ENCODE results near the gene POLR2I.
A peak's percentile ranks its signal among the peaks of the same experiment; 100 is the strongest.
"Not testable (repeated sequence)": the region's sequence is repeated elsewhere in the genome, so short reads cannot be mapped to it uniquely, and the experiment has no call there.

The POLR2I gene

DNA sequence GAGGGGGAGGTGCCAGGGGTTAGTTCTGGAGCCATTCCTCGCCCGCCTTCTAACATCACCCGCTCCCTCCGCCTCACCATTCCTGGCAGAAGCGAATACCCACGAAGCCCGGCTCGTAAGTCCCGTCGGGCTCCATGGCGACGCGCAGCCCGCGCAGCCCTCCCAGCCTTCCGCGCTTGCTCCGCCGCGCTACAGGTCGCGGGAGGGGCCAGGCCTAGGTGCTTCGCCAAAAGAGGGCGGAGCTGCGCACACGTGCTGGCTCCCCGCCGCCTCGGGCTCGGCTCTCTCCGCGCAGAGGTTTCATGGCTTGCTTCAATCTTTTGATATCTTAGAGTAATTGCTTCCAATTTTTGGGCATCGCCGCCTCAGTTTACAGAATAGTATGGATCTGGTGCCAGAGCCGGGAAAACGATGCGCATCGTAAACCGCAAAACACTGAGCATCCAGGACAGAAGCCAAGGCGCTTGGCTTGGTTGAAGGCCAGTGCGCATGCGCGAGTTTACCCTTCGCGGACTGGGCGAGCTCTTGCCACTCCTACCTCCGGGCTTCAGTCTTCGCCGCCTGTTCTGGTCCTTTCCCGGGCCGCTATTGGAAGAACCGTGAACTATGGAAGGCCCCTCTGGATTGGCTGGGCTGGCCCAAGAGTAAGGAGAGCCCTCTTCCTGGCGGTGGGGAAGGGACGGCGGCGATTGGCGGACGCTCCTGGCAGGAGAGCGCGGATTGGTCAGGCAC, at the start of gene POLR2I:
Gene POLR2I (minus strand): TSS at position 155 of the 732 bp plus-strand sequence. CDS start 19 bp downstream, at position 136.
- DNase-seq, result peak; percentile 100

DNA sequence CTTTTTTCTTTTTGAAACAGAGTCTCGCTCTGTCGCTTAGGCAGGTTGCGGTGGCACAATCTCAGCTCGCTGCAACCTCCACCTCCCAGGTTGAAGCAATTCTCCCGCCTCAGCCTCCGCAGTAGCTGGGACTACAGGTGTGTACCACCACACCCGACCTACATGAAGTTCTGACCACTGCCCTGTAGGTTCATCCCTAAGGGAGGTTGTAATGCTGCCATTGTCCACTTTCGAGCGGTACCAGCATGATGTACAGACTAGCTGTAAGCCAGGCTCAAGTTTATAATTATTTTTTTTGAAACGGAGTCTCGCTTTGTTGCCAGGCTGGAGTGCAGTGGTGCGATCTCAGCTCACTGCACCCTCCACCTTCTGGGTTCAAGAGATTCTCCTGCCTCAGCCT, 49.1 kb upstream of the POLR2I start:
- no peak for DNase-seq

DNA sequence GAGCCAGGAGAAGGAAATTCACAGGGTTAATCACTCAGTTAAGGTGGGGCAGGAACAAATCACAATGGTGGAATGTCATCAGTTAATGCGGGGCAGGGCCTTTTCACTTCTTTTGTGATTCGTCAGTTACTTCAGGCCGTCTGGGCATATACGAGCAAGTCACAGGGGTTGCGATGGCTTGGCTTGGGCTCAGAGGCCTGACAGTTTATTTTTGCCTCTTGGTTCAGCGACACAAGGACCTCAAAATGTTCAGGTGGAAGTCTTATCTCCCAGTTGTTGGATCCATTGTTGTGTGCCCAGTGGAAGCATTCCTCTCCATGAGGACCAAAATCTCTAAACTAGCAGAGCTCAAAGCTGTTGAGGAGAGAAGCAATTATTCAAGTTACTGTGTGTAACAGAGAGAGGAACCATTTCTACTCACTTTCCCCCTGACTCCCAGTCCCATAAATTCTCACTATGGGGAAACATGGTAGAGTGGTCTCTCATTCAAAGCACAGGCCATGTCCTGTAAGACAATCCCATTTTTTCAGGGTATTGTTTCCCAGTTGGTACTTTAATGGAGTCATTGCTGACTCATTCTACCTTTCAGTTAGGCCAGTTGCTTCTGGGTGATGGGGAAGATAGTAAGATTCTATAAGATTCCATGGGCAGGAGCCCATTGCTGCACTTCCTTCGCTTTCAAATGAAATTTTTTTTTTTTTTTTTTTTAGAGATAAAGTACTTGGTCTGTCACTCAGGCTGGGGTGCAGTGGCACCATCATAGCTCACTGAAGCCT, 46.3 kb upstream of the POLR2I start:
- DNase-seq, result no peak

DNA sequence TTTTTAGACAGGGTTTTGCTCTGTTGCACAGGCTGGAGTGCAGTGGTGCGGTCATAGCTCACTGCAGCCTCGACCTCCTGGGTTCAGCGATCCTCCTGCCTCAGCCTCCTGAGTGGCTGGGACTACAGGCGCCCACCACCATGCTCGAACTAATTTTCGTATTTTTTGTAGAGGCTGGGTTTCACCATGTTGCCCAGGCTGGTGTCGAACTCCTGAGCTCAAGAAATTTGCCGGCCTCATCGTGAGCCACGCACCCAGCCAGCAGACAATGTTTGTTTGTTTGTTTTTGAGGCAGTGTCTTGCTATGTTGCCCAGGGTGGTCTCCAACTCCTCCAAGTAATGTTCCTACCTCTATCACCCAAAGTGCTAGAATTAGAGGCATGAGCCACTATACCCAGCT, 38.5 kb upstream of the POLR2I start:
- no peak for DNase-seq

DNA sequence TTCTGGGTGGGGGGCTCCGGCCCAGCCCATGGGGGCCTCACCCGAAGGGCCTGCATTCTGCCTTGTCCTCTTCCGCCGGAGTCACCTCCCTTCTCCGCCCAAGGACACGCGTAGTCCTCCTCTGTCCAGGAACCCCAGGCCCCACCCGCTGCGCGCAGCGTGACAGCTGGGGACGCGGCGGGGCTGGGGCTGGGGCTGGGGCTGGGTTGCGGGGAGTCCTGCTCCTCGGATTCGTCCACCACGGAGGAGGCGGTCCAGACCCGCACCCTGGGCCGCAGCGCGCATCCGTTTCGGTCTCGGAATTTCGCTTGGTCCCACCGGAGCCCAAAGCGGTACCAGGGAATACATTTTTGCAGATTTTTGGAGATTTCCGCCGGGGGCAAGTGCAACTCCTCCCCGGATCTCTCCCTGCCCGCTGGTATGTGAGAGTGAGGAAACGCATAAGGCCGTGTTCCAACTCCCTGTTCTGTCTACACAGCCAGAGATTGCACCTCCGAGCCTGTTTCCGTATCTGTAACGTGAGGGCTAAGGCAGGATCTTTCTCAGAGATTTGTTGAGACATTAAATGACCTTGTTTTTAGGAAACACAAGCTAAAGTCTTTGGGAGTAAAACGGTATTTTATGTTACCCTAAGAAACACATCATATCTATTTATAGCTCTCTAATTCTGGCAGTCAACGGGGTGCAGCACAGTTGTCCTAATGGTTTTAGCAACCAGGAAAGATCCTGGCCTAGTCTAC, 37.8 kb upstream of the POLR2I start, which contains the start of gene COX7A1:
Gene COX7A1 (minus strand): TSS at position 96 of the 740 bp plus-strand sequence. CDS start 40 bp downstream, at position 56.
- DNase-seq, result no peak

DNA sequence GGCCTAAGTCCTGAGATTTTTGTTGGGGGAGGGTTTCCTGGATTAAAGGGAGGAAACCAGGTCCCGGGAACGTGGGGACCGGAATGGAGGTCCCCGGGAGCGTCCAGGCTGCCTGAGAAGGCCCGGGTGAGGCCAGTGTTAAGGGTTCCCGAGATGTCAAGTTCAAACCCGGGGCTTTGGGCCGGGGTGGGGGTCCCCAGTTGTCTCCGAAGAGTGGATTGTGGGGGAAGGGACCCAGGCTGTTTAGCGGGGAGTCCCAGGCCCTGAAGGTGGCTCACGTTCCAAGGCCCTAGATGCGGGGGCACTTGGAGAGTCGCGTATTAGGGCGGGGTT, 37.3 kb upstream of the POLR2I start:
- no peak for DNase-seq

DNA sequence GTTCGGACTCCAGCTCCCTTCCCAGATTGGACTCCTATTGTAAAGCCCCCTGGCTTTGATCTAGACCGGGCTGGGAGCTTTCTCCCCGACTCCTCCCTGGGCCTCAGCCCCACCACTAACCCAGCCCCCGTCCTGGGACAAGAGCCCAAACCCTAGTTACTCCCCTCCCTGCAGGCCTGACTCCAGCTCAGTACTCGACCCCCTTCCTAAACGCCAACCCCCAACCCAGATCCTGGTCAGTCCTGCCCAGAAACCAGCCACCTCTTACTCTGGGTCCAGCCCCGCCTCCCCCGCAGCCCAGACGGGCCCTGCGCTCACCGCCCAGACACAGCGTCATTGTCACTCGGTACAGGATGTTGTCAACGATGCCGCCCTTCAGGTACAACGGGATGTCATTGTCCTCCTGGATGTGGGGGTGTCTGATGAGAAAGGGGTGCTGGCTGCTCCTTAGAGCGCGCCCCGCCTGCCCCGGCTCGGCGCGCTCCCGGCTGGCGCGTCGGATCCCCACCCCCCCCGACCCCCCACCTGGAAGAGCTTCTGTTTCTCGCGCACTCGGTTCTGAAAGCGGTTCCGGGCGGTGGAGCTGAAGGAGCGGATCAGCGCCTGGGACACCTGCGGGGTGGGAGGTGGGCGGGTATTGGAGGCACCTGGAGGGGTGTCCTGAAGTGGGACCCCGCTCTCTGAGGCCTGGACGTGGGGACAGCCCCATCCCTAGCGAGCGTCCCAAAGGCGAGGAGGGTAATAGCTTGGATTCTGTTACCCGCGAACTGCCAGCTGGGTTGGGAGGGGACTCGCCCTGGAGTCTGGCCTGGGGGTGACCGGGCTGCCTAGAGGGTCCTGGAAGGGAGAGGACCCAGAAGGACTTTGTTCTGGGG, 36.7 kb upstream of the POLR2I start:
- DNase-seq, result no peak

DNA sequence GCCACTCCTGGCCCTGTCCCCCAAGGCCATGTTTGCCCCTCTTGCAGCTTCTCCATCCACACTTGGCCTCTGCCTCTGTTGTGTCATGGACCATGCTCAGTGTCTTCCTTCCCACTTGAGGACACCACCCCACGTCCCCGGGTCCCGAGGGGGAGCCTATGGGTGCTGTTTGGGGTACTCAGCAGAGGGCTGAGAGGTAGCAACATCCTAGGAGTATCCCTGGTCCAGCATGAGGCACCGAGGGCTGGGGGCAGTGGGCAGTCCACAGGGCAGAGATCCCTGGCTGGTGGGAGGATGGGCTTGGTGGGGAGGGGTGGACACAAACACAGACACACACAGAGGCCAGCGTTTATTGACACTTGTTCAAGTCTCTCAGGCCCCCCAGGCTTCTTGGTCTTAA, 35.9 kb upstream of the POLR2I start:
- no peak for DNase-seq

DNA sequence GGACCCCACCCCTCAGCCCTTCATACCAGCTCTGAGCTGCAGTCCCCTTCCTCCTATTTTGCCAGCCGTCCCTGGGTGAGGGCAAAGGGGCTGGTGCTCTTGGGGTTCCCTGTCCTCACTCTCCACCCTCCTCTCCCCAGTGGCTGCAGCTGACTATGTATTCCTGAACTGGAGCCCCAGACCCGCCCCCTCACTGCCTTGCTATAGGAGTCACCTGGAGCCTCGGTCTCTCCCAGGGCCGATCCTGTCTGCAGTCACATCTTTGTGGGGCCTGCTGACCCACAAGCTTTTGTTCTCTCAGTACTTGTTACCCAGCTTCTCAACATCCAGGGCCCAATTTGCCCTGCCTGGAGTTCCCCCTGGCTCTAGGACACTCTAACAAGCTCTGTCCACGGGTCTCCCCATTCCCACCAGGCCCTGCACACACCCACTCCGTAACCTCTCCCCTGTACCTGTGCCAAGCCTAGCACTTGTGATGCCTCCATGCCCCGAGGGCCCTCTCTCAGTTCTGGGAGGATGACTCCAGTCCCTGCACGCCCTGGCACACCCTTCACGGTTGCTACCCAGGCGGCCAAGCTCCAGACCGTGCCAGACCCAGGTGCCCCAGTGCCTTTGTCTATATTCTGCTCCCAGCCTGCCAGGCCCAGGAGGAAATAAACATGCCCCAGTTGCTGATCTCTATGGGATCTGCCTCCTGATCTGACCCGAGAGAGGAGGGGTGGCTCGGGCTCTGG, 35.2 kb upstream of the POLR2I start:
- DNase-seq, result no peak

DNA sequence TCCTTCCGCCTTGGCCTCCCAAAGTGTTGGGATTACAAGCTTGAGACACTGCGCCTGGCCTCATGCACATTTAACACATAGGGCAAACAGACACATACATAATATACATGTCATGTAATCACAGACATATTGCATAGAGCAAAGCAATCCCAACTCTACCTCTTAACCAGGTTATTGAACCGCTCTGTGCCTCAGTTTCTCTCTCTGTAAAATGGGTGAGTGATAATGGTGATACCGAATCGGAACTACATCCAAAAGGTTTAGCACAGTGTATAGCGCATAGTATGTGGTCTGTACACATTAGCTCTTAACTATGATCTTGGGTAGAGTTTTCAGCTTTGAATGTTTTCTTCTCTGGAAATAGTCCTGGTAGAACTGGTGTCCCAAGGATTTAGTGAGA, 29.9 kb upstream of the POLR2I start:
- DNase-seq, result no peak

DNA sequence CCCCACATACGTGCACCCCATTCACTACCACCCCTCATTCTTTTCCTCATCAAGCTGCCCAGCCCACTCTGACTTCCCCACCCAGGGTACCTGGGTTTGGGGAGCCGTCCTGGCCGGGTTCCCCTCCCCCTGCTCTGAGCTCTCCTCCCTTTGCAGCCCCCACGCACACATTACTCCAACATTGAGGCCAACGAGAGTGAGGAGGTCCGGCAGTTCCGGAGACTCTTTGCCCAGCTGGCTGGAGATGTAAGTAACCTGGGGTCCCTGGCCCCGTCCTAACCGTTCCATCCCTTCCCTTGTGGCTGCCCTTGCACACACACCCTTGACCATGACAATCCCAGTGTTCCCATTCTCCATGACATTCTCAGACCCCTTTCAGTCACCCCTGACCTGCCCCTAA, 27.8 kb upstream of the POLR2I start:
- DNase-seq, result no peak

DNA sequence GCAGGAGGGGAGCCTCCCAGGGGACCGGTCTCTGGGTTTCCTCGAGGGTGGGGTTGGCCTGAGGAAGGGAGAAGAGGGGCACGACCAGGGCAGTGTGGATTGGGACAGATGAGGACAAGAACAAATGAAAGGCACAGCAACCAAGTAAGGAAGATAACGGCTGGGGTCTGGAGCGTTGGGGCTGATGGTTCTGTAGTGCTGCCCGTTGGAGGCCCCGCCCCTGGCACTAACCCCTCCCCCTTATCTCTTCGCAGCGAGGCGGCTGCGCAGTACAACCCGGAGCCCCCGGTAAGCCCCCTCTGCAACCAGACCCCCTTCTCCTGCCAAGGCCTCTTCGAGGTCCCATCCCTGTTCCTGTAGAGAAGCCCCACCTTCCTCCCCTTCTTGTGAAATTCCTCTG, 27.4 kb upstream of the POLR2I start:
- no peak for DNase-seq

DNA sequence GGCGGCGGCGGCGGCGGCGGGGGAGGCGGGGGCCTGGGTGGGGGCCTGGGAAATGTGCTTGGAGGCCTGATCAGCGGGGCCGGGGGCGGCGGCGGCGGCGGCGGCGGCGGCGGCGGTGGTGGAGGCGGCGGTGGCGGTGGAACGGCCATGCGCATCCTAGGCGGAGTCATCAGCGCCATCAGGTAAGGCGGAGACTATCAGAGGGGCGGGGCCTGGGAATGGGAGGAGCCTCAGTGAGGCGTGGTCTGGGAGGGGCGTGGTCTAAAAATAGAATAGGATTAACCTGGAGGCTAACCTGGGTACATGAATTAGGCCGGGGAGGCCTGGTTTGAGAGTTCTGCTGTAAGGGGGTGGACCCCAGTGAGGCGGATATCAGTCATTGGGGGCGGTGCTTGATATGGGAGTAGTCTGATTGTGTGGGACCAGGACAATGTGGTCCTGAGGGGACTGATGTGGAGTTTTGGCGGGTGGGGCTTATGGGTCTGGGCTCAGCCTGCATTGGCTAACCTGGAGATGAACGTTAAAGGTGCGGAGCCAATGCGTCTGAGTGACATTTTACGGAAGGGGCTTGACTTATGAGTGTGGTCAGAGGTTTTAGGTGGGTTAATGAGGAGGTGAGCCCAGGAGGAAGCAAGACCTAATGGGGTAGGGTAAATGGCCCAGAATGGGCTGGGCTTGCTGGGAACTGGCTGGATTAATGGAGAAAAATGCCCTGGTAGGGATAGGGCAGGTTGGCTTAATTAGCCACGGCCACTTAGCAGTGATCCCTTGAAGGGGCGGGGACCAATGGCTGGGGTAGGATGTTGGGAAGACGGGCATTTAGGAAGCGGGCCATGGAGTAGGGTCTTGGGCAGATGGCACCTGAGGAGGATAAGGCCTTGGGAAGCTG, 26.6 kb upstream of the POLR2I start:
- peak; percentile 95 for DNase-seq

DNA sequence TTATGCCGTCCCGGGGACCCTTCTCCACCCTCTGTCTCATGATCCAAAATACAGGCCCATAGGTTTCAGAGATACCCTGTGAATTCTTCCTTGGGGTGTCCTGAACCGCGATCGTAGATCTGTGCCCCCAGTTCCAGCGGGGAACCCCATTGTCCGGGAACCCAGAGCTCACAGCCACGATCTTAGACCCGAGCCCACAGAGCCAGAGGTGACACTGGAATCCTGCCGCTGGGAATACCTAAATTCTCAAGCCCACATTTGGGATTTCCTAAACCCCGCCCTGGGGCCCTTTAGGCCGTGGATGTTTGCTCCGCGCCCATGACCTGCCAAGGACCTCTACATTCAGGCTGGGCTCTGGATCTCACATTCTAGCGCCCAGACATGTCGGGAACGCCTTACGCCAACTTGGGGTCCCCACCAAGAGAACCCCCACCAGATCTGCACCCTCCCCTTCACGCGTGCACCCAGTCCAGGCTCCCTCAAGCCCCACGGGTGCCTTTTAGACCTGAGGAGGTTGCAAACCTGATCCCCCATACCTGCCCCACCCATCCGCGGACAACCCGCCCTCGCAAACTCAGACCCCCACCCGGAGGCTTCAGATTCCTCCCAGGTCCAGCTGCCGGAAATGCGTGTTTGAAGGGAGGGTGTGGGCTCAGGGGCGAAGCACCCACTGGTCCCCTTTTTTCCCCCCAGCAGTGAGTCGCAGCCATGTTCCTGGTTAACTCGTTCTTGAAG, 25.8 kb upstream of the POLR2I start:
- DNase-seq, result peak; percentile 35

DNA sequence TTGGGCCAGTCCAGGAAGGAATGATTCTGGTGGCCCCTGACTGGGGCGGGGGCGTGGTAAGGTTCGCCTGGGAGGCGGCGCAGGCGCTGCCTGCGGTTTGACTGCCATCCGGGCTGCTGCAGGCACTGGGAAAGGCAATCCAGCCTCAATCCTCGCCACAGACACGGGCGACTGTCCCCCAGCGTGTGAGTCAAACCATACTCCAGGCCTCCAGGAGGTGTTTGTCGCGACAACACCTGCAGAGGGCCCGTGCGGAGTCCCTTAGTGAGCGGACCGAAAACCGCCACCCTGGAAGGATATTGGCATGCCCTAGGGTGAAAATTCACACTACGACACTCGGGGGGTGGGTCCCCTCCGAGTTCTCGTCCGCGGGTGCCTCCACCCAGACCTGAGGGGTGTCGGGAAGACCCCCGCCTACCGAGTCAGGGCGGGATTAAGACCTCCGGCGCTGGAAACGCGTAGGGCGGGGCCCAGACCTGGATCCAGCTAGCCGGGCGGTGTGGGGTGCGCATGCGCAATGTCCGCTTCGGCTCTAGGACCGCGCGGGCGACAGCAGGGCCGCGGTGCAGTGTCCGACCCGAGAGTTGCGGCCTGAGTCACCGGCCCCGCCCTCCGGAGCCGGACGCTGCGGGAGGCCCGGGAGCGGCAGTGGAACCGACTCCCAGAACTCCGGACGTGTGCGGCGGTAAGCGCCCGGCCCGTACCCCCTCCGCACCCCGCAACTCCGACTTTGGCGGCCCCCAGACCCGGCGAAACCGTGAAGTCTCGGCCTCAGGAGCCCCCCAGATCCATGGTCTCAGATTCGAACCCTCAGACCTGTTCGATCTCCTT, 25.0 kb upstream of the POLR2I start, which contains the start of gene CAPNS1:
Gene CAPNS1 (plus strand): TSS at position 594 of the 831 bp plus-strand sequence. CDS start 946 bp downstream, outside the sequence.
- DNase-seq, result peak; percentile 93

DNA sequence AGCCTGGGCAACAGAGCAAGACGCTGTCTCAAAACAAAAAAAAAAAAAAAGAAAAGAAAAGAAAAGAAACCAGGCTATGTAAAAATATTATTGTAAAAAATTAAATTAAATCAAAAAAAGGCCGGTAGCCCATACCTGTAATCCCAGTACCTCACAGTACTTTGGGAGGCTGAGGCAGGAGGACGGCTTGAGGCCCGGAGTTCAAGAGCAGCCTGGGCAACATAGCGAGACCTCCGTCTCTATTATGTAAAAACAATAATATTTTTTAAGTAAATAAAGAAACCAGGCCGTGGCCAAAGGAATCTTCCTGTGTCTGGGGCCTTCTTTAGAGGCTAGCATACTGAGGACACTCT, 24.4 kb upstream of the POLR2I start:
- no peak for DNase-seq

DNA sequence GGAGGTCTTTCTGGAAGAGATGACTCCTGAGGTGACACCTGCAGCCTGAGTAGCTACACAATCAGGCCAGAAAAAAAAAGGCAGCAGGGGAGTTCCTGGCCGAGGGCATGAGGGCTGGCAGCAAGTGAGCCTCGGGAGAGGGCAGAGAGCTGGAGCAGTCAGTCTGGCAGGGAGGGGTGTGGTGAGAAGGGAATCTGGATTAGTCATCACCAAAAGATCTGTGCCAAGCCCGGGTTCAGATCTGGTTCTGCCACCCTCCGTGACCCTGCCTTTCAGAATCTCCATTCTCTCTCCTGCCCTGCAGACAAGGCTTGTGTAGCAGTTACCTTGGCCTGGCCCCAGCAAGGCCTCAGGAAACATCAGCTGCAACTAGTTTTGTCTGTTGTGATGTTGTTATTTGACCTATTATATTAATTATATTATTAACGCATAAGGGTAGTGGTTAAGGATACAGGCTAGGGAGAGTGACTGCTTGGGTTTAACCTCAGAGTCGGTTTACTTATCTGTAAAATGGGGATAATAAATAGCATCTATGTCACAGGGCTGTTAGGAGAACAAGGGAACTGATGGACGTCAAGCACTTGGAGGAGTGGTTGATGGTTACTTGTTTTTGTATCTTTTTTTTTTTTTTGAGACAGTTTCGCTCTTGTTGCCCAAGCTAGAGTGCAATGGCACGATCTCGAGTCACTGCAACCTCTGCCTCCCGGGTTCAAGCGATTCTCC, 22.4 kb upstream of the POLR2I start:
- no peak for DNase-seq

DNA sequence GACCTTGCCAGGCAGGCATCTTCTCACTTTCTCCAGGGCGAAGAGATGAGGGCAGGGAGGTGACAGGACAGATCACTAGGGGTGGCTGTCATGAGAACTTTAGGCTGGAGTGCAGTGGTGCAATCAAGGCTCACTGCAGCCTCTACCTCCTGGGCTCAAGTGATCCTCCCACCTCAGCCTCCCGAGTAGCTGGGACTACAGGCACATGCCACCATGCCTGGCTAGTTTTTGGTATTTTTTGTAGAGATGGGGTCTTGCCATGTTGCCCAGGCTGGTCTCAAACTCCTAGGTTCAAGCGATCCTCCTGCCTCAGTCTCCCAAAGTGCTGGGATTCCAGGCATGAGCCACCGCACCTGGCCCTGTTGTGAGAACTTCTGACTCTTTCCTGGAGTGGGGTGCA, 20.2 kb upstream of the POLR2I start:
- not testable (repeated sequence) for DNase-seq
